Kidney capillary endothelial cell (primary cell): Measurements from ENCODE around the gene PRMT1.
"Not testable (repeated sequence)": the region's sequence is repeated elsewhere in the genome, so short reads cannot be mapped to it uniquely, and the experiment has no call there.

ENCODE experiments used
- DNase-seq: peaks from one replicate; pipeline ENCODE4 v3.0.0-alpha.2; 2018; ENCODE audit warnings: low spot score

PRMT1 gene

DNA sequence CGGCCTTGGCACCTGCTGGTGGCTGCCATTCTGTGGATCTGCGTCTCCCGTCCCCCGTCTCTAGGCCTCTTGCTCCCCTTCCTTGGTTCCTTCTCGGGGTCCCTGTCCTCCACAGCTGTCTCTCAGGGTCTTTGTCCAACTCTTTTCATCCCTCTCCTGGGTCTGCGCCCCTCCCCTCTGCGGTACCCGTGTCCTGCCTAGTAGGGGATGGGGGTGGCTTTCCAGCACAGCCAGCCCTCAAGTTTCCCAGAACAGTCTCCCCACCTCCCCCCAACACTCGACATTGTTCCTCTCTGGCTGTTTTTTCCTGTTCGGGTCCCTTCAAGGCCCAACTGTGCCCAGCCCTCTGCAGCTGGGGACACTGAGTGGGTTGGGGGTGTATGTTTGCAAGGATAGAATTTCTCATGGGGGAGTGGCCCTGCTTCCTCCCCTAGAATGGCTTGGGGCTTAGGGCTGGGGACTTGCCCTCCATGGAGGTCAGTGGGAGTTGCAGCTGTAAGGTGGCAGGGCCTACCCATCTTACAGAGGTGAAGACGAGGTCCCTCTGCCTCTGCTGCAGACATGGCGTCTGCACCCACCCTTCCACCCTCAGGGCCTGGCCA is 11.6 kb downstream of the PRMT1 start:
- DNase-seq, result no peak

DNA sequence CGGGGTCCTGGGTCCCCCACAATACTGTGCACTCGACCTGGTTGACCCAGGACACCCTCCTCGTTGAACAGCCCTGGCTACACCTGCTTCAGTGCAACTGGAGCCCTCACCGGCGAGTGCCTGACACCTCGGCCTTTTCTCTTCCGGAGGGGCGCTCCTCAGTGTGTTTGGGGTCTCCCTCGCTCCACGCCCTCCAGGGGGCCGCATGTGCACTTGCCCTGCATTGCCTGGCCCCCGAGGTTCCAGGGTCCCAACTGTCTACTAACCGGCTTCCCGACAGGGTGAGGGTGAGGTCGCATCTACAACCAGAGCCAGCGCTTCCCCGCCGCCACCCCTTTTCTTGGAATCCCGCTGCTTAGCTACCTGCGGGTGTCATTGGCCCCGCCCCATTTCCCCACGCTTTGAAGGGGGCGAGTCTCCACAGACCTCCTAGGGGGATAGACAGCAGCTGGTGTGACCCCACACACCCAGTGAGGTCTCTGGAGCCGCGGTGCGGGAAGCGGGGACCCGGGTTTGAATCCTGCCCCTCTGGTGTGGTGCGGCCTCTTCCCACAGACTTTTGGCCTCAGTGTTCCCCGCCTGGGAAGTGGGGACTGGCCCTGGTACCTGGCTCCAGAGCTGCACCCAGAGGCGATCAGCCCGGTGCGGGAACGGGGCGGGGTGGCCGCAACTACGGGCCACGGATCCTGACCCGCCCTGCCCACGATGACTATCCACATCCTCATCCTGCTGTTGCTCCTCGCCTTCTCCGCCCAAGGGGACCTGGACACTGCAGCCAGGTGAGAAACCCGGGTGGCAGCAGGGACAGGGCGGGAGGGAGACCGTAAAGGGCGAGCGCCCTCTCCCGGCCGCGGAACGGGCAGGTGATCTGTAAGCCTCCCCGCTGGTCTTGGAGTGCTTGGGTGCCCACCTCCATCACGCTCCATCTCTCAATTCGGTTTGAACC is 12.3 kb downstream of the PRMT1 start, which contains the start of gene ADM5:
ADM5 (plus strand) TSS at position 462 of the 946 bp plus-strand sequence; CDS start at position 706, 244 bp downstream.
- DNase-seq, result no peak

DNA sequence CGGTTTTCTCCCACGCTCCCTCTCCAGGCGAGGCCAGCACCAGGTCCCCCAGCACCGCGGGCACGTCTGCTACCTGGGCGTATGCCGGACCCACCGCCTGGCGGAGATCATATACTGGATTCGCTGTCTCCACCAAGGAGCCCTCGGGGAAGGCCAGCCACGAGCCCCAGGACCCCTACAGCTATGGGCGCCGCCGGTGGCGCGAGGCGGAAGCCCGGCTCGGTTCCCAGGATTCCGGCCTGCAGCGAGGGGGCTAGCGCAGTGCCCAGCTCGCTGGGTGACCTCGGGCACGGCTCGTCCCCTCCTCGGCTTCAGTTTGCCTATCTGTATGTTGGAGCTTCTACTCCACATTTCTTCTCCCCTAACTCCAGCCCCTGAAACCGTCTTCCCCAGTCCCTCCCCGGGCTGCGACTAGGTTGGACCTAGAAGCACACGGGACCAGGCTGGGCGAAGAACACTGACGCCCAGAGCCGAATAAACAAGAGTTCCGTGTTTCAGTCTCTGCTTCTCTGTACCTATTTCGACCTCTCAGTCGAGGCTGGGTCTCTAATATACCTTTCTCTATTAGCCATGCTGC is 13.1 kb downstream of the PRMT1 start:
- no peak for DNase-seq

DNA sequence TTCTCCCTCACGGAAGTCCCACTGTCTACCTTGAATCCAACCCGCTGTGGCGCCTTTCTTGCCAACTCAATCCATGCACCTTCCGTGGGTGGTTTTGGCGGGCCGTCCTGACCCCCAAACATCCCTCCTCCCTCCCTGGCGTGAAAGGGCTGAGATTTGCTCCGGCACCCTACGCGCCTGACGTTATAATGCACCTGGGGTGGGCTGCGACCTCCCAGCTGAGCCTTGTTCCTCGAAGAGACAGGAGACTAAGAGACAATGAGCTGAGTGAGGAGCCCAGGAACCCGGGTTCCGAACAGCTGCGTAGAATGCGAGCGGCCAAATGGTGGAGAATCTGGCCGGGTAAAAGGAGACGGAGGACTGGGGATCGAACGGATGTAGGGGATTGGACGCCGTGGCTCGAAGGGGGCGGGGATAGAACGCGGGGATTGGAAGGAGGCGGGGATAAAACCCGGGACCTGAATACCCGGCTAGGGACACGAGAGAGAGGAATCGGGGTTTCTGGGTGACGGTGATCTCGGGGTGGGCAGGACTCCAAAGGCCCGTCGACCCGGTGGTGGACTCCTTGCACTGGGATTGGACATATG is 13.7 kb downstream of the PRMT1 start, which contains the start of gene CPT1C:
CPT1C (plus strand) TSS at position 461 of the 587 bp plus-strand sequence. CDS start 1,137 bp downstream, outside the sequence.
- DNase-seq, result no peak

DNA sequence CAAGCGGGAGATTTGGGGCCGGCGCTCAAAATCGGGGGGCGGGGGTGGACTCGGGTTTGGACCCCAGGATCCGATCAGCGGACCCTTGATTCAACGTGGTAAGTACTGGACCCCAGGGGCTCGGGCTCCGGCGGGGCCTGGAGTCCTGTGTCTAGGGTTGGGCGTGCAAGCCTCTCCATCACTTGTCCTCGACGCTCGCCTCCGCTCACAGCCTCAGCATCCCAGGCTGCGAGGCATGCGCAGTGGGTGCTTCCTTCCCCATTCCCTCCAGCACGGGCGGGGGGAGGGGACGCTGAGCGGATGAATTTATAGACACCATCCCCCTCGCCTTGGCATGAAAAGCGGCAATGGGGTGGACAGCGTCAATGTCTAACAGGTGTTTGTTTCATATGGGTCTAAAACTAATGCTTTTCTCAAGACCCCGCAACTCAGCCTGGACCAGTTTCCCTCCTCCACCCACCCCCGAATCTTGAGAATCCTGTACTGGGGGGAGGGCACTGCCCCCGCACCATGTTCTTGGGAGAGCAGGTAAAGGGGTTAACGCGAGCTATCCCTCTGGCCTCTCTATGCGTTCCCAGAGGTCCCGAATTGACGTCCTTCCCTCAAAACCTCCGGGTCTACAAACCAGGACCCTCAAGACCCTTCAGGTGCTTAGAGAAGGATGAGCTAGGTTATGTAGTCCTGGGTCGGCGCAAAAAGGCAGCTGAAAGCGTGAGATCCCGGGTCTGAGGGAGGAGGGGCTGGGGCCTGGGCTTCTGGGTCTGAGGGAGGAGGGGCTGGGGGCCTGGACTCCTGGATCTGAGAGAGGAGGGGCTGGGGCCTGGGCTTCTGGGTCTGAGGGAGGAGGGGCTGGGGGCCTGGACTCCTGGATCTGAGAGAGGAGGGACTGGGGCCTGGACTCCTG is 14.4 kb downstream of the PRMT1 start:
- no peak for DNase-seq

DNA sequence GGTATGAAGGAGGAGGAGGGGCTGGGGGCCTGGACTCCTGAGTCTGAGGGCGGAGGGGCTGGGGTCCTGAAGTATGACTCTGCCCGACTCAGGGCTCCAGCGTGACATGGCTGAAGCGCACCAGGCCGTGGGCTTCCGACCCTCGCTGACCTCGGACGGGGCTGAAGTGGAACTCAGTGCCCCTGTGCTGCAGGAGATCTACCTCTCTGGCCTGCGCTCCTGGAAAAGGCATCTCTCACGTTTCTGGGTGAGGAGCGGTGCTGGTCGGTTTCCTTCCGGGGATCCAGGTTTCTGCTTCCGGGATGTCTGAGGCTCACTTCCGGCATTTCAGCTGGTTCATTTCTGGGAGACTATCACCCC is 15.1 kb downstream of the PRMT1 start:
- DNase-seq, result no peak

DNA sequence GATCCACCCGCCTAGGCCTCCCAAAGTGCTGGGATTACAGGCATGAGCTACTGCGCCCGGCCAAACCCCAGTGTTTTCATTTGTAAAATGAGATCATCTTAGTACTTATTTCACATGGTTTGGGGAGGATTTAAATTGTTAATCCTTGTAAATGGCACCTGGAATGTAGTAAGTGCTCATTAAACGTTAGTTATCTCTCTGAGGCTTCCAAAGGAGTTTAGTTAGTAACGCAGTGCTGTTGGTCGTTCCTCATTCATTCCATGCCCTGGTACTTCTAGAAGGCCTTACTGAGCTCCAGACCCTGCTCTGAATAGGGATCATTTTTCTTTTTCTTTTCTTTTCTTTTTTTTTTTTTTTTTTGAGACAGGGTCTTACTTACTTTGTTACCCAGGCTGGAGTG is 19.0 kb downstream of the PRMT1 start:
- no peak for DNase-seq

DNA sequence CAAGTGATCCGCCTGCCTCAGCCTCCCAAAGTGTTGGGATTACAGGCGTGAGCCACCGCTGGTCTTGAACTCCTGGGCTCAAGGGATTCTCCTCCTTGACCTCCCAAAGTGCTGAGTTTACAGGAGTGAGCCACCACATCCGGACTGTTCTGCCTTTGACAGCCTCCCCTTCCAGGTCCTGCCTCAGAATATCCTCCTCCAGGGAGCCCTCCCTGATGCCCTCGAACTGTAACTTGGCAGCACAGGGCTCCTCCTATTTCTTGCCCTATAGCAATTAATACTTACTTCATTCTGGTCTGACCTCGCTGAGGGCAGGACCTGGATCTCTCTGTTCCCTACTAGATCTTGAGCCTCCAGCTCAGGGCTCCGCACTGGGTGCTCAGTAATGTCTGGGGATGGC is 19.8 kb downstream of the PRMT1 start:
- DNase-seq, result no peak

DNA sequence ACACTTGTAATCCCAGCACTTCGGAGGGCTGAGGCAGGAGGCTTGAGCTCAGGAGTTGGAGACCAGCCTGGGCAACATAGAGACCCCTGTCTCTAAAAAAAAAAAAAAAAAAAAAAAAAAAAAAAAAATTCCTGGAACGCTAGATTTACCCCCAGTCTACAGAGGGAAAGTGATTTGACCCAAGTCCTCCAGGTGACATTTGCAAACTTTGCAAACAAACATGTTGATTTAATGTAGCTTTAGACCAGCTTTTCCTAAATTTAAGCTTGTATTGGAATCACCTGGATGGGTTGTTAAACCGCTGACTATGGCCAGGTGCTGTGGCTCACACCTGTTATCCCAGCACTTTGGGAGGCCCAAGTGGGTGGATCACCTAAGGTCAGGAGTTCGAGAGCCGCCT is 22.3 kb downstream of the PRMT1 start:
- no peak for DNase-seq

DNA sequence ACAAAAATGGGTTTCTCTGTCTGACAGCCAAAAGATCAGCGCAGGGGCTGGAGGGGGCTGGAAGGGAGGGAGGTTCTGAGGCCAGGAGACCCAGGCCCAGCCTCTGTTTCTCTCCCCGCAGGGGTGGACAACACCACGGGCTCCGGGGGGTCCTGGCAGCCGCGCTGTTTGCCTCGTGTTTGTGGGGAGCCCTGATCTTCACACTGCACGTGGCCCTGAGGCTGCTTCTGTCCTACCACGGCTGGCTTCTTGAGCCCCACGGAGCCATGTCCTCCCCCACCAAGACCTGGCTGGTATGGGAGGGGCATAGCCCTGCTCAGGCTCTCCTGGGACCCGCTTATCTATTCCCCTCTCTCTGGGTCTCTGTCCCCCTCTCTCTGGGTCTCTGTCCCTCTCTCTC is 23.5 kb downstream of the PRMT1 start:
- no peak for DNase-seq

DNA sequence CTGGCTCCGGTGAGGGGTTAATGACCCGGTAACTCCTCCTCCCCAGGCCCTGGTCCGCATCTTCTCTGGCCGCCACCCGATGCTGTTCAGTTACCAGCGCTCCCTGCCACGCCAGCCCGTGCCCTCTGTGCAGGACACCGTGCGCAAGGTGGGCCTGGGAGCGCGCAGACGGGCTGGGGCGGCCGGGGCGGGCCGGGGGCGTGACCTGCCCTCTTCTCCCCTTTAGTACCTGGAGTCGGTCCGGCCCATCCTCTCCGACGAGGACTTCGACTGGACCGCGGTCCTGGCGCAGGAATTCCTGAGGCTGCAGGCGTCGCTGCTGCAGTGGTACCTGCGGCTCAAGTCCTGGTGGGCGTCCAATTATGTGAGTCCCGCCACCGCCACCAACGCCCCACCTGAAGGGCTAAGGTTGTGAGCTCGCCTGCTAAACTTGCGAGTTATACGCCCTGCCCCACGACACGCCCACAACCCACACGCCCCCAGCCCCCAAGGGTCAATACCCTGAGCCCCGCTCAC is 24.3 kb downstream of the PRMT1 start:
- DNase-seq, result no peak

DNA sequence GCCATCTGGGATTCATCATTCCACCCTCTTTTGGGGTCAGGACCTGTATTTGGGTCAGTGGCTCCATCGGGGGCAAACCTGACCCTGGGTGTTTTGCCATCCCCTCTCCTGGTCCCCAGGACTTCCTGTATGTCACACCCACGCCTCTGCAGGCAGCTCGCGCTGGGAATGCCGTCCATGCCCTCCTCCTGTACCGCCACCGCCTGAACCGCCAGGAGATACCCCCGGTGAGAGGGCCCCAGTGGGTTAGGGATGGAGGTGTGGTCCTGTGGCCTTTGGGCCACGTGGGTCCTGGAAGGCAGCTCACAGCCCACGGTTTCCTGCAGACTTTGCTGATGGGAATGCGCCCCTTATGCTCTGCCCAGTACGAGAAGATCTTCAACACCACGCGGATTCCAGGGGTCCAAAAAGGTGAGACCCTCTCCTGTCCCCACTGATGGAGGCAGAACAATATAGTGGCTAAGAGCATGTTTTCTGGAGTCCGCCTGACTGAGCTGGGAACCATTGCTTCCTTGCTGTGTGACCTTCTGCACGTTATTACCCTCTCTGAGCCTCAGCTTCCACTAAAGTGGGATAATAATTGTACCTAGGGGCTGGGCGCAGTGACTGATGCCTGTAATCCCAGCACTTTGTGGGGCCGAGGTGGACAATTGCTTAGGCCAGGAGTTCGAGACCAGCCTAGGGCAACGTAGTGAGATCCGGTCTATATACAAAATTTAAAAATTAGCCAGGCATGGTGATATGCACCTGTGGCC is 28.0 kb downstream of the PRMT1 start:
- DNase-seq, result no peak

DNA sequence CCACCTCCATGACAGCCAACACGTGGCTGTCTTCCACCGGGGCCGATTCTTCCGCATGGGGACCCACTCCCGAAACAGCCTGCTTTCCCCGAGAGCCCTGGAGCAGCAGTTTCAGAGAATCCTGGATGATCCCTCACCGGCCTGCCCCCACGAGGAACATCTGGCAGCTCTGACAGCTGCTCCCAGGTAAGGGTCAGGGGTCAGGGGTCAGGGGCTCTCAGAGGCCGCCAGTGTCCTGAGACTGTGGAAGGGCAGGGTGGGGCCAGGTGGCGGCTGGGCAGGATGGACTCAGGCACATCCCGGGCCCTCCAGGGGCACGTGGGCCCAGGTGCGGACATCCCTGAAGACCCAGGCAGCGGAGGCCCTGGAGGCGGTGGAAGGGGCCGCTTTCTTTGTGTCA is 28.8 kb downstream of the PRMT1 start:
- no peak for DNase-seq

DNA sequence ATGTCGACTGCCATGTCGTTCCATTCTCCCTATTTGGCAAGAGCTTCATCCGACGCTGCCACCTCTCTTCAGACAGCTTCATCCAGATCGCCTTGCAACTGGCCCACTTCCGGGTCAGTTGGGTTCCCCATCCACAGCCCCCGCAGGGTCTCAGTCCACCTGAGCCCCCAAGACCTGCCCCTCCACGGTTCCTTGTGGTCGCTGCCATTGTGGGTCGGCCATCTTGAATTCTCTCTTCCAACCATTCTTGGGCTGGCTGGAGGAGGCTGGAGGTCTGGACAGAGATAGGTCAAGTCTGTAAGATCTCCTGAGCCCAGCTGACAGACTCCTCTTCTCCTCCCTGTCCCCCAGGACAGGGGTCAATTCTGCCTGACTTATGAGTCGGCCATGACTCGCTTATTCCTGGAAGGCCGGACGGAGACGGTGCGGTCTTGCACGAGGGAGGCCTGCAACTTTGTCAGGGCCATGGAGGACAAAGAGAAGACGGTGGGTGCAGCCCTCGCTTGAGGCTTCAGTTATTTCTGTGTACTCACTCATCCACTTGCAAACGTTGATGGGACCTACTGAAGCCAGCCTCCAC is 33.4 kb downstream of the PRMT1 start:
- peak; percentile 46 for DNase-seq

DNA sequence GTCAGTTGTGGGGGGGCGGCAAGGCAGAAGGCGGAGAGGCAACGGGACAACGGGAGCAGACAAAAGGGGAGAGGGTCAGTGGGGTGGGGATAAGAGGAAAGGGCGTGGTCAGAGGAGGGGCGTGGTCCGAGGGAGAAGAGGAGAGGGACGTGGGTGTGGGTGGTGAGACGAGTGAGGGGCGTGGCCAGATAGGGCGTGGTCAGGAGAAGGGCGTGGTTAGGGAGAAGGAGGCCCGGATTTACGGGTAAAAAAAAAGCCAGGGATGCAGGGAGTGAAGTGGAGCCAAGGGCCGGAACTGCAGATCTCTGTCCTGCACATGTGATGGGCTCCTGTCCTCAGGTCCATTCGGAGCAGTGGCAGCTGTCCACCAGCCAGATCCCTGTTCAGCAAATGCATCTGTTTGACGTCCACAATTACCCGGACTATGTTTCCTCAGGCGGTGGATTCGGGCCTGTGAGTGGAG is 35.4 kb downstream of the PRMT1 start:
- no peak for DNase-seq

DNA sequence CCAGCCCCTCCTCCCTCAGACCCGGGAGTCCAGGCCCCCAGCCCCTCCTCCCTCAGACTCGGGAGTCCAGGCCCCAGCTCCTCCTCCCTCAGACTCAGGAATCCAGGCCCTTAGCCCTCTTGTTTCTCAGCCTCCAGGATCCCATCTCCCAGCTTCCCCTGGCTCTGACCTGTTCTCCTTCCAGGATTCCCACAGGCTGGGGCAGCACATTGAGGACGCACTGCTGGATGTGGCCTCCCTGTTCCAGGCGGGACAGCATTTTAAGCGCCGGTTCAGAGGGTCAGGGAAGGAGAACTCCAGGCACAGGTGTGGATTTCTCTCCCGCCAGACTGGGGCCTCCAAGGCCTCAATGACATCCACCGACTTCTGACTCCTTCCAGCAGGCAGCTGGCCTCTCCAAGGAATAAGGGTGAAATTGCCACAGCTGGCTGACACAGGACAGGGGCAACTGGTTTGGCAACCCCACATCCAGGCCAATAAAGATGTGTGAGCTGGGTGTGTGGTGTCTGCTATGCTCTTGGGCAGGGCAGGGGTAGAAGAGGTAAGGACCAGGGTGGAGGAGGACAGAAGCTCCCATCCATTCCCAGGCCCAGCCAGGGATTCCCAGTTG is 36.3 kb downstream of the PRMT1 start:
- no peak for DNase-seq

DNA sequence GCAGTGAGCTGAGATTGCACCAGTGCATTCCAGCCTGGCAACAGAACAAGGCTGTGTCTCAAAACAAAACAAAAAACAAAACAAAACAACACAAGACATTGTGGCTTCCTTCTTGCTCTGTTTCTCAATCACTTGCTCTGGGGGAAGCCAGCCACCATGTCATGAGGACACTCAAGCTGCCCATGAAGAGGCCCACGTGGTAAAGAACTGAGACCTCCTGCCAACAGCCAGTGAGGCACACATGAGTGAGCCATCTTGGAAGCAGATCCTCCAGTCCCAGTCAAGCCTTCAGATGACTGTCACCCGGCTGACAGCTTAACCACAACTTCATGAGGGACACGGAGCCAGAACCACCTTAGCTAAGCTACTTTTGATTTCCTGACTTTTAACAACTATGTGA is 39.1 kb downstream of the PRMT1 start:
- no peak for DNase-seq

DNA sequence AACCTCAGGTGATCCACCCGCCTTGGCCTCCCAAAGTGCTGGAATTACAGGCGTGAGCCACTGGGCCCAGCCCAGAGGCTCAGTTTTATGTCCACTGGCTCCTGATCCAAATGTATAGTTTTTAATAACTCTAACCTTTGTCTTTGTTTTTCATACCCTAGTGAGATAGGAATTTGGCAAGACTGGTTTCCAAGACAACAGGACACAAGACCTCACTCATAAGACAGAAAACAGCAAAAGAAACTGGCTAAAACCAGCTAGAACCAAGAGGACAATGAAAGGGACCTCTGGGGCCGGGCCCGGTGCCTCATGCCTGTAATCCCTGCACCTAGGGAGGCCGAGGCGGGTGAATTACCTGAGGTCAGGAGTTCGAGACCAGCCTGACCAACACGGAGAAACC is 41.4 kb downstream of the PRMT1 start:
- DNase-seq, result no peak

DNA sequence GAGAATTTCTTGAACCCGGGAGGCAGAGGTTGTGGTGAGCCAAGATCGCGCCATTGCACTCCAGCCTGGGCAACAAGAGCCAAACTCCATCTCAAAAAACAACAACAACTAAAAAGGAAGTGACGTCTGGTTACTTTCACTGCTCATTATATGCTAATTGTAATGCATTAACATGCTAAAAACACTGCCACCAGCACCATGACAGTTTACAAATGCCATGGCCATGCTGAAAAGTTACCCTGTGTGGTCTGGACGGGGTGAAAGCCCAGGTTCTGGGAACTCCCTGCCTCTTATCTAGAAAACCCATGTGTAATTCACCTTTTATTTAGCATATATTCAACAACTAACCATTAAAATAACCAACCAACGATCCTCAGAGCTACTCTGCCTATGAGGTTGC is 41.9 kb downstream of the PRMT1 start:
- DNase-seq, result no peak

DNA sequence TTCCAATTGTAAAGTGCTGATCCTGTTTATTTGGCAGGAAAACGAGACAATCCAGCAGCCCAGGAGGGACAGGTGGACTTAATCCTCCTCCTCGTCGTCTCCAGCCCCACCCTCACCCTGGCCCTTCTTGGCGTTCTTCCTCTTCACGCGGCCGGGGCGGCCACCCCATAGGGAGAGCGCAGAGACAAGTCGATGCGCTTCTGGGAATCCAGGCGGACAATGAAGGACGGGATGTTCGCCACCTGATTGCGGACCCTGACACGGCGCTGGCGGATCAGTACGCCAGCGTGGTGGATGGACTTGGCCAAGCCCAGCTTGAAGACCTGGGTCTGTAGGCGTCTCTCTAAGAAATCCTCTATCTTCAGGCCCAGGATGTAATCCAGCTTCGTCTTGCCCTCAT is 42.3 kb downstream of the PRMT1 start:
- not testable (repeated sequence) for DNase-seq
